Lower leg skin (tissue), 3 donors: ENCODE results near the gene KHDC4.

Experiments
- CTCF ChIP-seq, 3 donors: fragments of 450-650 bp; IDR thresholded peaks; one replicate each; pipeline ENCODE4 v1.5.1; 2016; ENCODE audit warnings: antibody characterized with exemption in 3 of 3, mild to moderate bottlenecking in 3 of 3, moderate library complexity in 2 of 3
- POLR2A ChIP-seq, 2 donors: fragments of 450-650 bp; IDR thresholded peaks; one replicate each; pipeline ENCODE4 v1.6.1; 2016 to 2017; ENCODE audit warnings: antibody characterized with exemption in 2 of 2, mild to moderate bottlenecking in 1 of 2, moderate library complexity in 1 of 2

GRCh38 chr1:155941845-155942531 lies 7.8 kb upstream of the KHDC4 start:
- TF ChIP-seq CTCF (IDR thresholded peaks at IDR 0.05) = no peak
- TF ChIP-seq POLR2A (IDR thresholded peaks at IDR 0.05) = no peak
